HEK293 (cell line): ENCODE measurements around the gene GGA1.

Experiments
- BCL11B ChIP-seq: fragments of 450-650 bp; formaldehyde crosslinking; IDR thresholded peaks from 2 replicates; pipeline ENCODE4 v1.5.1; 2016; ENCODE audit warnings: low read depth, missing biosample characterization, missing genetic modification characterization
- GLIS2 ChIP-seq: fragments of 450-650 bp; formaldehyde crosslinking; IDR thresholded peaks from 2 replicates; pipeline ENCODE4 v1.5.1; 2016; ENCODE audit warnings: missing biosample characterization, missing genetic modification characterization
- KLF7 ChIP-seq: fragments of 450-650 bp; formaldehyde crosslinking; IDR thresholded peaks from 2 replicates; pipeline ENCODE4 v1.5.1; 2016; ENCODE audit warnings: missing biosample characterization, missing genetic modification characterization, borderline replicate concordance
- PRDM2 ChIP-seq: fragments of 450-650 bp; formaldehyde crosslinking; IDR thresholded peaks from 2 replicates; pipeline ENCODE4 v1.5.1; 2016; ENCODE audit warnings: missing biosample characterization, missing genetic modification characterization, borderline replicate concordance
- PRDM4 ChIP-seq: fragments of 450-650 bp; formaldehyde crosslinking; IDR thresholded peaks from 2 replicates; pipeline ENCODE4 v1.5.1; 2017; ENCODE audit warnings: missing biosample characterization, missing genetic modification characterization
- SCRT2 ChIP-seq: fragments of 450-650 bp; formaldehyde crosslinking; IDR thresholded peaks from 2 replicates; pipeline ENCODE4 v1.5.1; 2016; ENCODE audit warnings: missing biosample characterization, missing genetic modification characterization
- SETDB1 ChIP-seq: IDR thresholded peaks from one replicate; pipeline ENCODE4 v1.6.1; 2017; ENCODE audit warnings: mild to moderate bottlenecking, low read length, moderate library complexity, mixed read lengths; ENCODE audit not compliant: insufficient read length
- TSHZ1 ChIP-seq: fragments of 450-650 bp; formaldehyde crosslinking; IDR thresholded peaks from 2 replicates; pipeline ENCODE4 v1.5.1; 2016; ENCODE audit warnings: missing biosample characterization, missing genetic modification characterization, borderline replicate concordance
- ZFP3 ChIP-seq: fragments of 450-650 bp; formaldehyde crosslinking; IDR thresholded peaks from 2 replicates; pipeline ENCODE4 v1.5.1; 2016; ENCODE audit warnings: low read depth, missing biosample characterization, missing genetic modification characterization
- ZFP69B ChIP-seq: fragments of 450-650 bp; formaldehyde crosslinking; IDR thresholded peaks from 2 replicates; pipeline ENCODE4 v1.5.1; 2016; ENCODE audit warnings: missing biosample characterization, missing genetic modification characterization
- ZNF112 ChIP-seq: fragments of 450-650 bp; formaldehyde crosslinking; IDR thresholded peaks from 2 replicates; pipeline ENCODE4 v1.5.0; 2017; ENCODE audit warnings: missing biosample characterization, missing genetic modification characterization
- ZNF211 ChIP-seq: fragments of 450-650 bp; formaldehyde crosslinking; IDR thresholded peaks from 2 replicates; pipeline ENCODE4 v1.5.1; 2016; ENCODE audit warnings: low read depth, missing biosample characterization, missing genetic modification characterization
- ZNF214 ChIP-seq: fragments of 450-650 bp; formaldehyde crosslinking; IDR thresholded peaks from 2 replicates; pipeline ENCODE4 v1.5.1; 2017; ENCODE audit warnings: missing biosample characterization, mild to moderate bottlenecking, missing genetic modification characterization, borderline replicate concordance
- ZNF266 ChIP-seq: fragments of 450-650 bp; formaldehyde crosslinking; IDR thresholded peaks from 2 replicates; pipeline ENCODE4 v1.5.1; 2016; ENCODE audit warnings: missing biosample characterization, missing genetic modification characterization, low read depth
- ZNF423 ChIP-seq: fragments of 450-650 bp; formaldehyde crosslinking; IDR thresholded peaks from 2 replicates; pipeline ENCODE4 v1.5.1; 2016; ENCODE audit warnings: missing biosample characterization, missing genetic modification characterization
- ZNF544 ChIP-seq: fragments of 450-650 bp; formaldehyde crosslinking; IDR thresholded peaks from 2 replicates; pipeline ENCODE4 v1.5.0; 2017; ENCODE audit warnings: missing biosample characterization, missing genetic modification characterization
- ZNF558 ChIP-seq: fragments of 450-650 bp; formaldehyde crosslinking; IDR thresholded peaks from 2 replicates; pipeline ENCODE4 v1.5.1; 2016; ENCODE audit warnings: missing biosample characterization, missing genetic modification characterization
- ZNF561 ChIP-seq: fragments of 450-650 bp; IDR thresholded peaks from 2 replicates; pipeline ENCODE4 v1.5.1; 2018; ENCODE audit warnings: missing biosample characterization, missing genetic modification characterization, borderline replicate concordance
- ZNF624 ChIP-seq: fragments of 450-650 bp; formaldehyde crosslinking; IDR thresholded peaks from 2 replicates; pipeline ENCODE4 v1.5.1; 2017; ENCODE audit warnings: missing biosample characterization, missing genetic modification characterization
- ZNF670 ChIP-seq: fragments of 450-650 bp; formaldehyde crosslinking; IDR thresholded peaks from 2 replicates; pipeline ENCODE4 v1.5.1; 2016; ENCODE audit warnings: missing biosample characterization, missing genetic modification characterization, low read depth
- ZNF747 ChIP-seq: fragments of 450-650 bp; formaldehyde crosslinking; IDR thresholded peaks from 2 replicates; pipeline ENCODE4 v1.5.1; 2016; ENCODE audit warnings: missing biosample characterization, missing genetic modification characterization
- ZNF791 ChIP-seq: fragments of 450-650 bp; formaldehyde crosslinking; IDR thresholded peaks from 2 replicates; pipeline ENCODE4 v1.5.1; 2016; ENCODE audit warnings: missing biosample characterization, missing genetic modification characterization
- ZNF830 ChIP-seq: fragments of 450-650 bp; IDR thresholded peaks from 2 replicates; pipeline ENCODE4 v1.5.0; 2018; ENCODE audit warnings: missing biosample characterization, missing genetic modification characterization, low read depth, mild to moderate bottlenecking, moderate library complexity
- ZNF837 ChIP-seq: fragments of 450-650 bp; formaldehyde crosslinking; IDR thresholded peaks from 2 replicates; pipeline ENCODE4 v1.5.1; 2016; ENCODE audit warnings: missing biosample characterization, missing genetic modification characterization
- ZSCAN18 ChIP-seq: fragments of 450-650 bp; formaldehyde crosslinking; IDR thresholded peaks from 2 replicates; pipeline ENCODE4 v1.5.1; 2016; ENCODE audit warnings: missing biosample characterization, missing genetic modification characterization

The GGA1 gene

GRCh38 chr22:37608477-37609239, at the start of gene GGA1 (continued):
- TF ChIP-seq PRDM2 (tag by site-specific recombination) (no peak), ZNF747 (tag by site-specific recombination) (no peak), ZNF561 (tag by site-specific recombination) (no peak; the same call in 1 of the 2 replicates), SETDB1 (peak; percentile 75), ZNF544 (tag by site-specific recombination) (no peak), GLIS2 (tag by site-specific recombination) (peak; percentile 92), ZFP69B (tag by site-specific recombination) (peak; percentile 99), ZNF214 (tag by site-specific recombination) (no peak), ZNF423 (no peak), PRDM4 (tag by site-specific recombination) (no peak), ZNF837 (tag by site-specific recombination) (no peak), ZNF112 (tag by site-specific recombination) (no peak), ZNF558 (tag by site-specific recombination) (no peak), KLF7 (tag by site-specific recombination) (no peak), BCL11B (peak; percentile 16; the same call in 1 of the 2 replicates), TSHZ1 (tag by site-specific recombination) (no peak), ZNF266 (tag by site-specific recombination) (no peak), ZNF670 (no peak), ZFP3 (tag by site-specific recombination) (no peak), SCRT2 (tag by site-specific recombination) (peak; percentile 90), ZNF791 (tag by site-specific recombination) (no peak), ZNF830 (tag by site-specific recombination) (no peak), ZNF624 (tag by site-specific recombination) (no peak), ZNF211 (tag by site-specific recombination) (no peak), ZSCAN18 (tag by site-specific recombination) (no peak)
